H9 (cell line): ENCODE data around the gene NRCAM. TPM values are rescaled to one million over a fixed set of nuclear protein-coding genes. Genes with fewer than 3 reads are reported as not detected.
A peak's percentile ranks its signal among the peaks of the same experiment; 100 is the strongest.

ENCODE experiments used
- DNase-seq: peaks from one replicate; pipeline ENCODE4 v3.0.0-alpha.2; 2017
- H2AFZ ChIP-seq: one replicate; pipeline ENCODE4 v1.6.1; 2013; ENCODE audit warnings: mild to moderate bottlenecking, low read length, control low read depth, moderate library complexity
- H2AK5ac ChIP-seq: 2 replicates; pipeline ENCODE4 v1.6.1; 2013; ENCODE audit warnings: low read length, control low read depth, mixed read lengths; ENCODE audit not compliant: insufficient read length
- H2BK120ac ChIP-seq: one replicate; pipeline ENCODE4 v1.6.1; 2013; ENCODE audit warnings: low read depth, mild to moderate bottlenecking, low read length, control low read depth, inconsistent platforms; ENCODE audit not compliant: poor library complexity, severe bottlenecking
- H2BK12ac ChIP-seq: 2 replicates; pipeline ENCODE4 v1.6.1; 2013; ENCODE audit warnings: low read length, control low read depth, mixed read lengths, low read depth; ENCODE audit not compliant: insufficient read length
- H2BK15ac ChIP-seq: 2 replicates; pipeline ENCODE4 v1.6.1; 2013; ENCODE audit warnings: low read depth, low read length, control low read depth
- H2BK20ac ChIP-seq: one replicate; pipeline ENCODE4 v1.6.1; 2013; ENCODE audit warnings: low read depth, mild to moderate bottlenecking, low read length, control low read depth, inconsistent platforms; ENCODE audit not compliant: poor library complexity, severe bottlenecking
- H2BK5ac ChIP-seq: 2 replicates; pipeline ENCODE4 v1.6.1; 2013; ENCODE audit warnings: low read length, control low read depth, mixed read lengths; ENCODE audit not compliant: insufficient read length
- H3K14ac ChIP-seq: 2 replicates; pipeline ENCODE4 v1.6.1; 2013; ENCODE audit warnings: low read length, control low read depth; ENCODE audit not compliant: insufficient read depth
- H3K18ac ChIP-seq: 2 replicates; pipeline ENCODE4 v1.6.1; 2013; ENCODE audit warnings: low read depth, mild to moderate bottlenecking, mixed read lengths, low read length, control low read depth; ENCODE audit not compliant: insufficient read length
- H3K23ac ChIP-seq: 2 replicates; pipeline ENCODE4 v1.6.1; 2013; ENCODE audit warnings: low read length, control low read depth, mixed read lengths, low read depth; ENCODE audit not compliant: insufficient read length
- H3K23me2 ChIP-seq: 2 replicates; pipeline ENCODE4 v1.6.1; 2013; ENCODE audit warnings: low read depth, mild to moderate bottlenecking, mixed read lengths, low read length, control low read depth; ENCODE audit not compliant: insufficient read length, poor library complexity, severe bottlenecking
- H3K27ac ChIP-seq: 2 replicates; pipeline ENCODE4 v1.5.1; 2013; ENCODE audit warnings: low read length, control low read depth, mixed read lengths, low read depth; ENCODE audit not compliant: insufficient read length
- H3K27me3 ChIP-seq: 2 replicates; pipeline ENCODE4 v1.6.1; 2013; ENCODE audit warnings: low read length, control low read depth, inconsistent platforms; ENCODE audit not compliant: insufficient read depth
- H3K4ac ChIP-seq: 2 replicates; pipeline ENCODE4 v1.6.1; 2013; ENCODE audit warnings: low read depth, mild to moderate bottlenecking, control low read depth, inconsistent platforms, low read length, moderate library complexity
- H3K4me1 ChIP-seq: 2 replicates; pipeline ENCODE4 v1.6.1; 2013; ENCODE audit warnings: low read length, control low read depth, inconsistent platforms; ENCODE audit not compliant: insufficient read depth
- H3K4me2 ChIP-seq: 2 replicates; pipeline ENCODE4 v1.6.1; 2013; ENCODE audit warnings: low read length, control low read depth, mixed read lengths; ENCODE audit not compliant: insufficient read length, insufficient read depth
- H3K56ac ChIP-seq: 2 replicates; pipeline ENCODE4 v1.6.1; 2013; ENCODE audit warnings: low read depth, mild to moderate bottlenecking, mixed read lengths, low read length, control low read depth; ENCODE audit not compliant: insufficient read length
- H3K79me1 ChIP-seq: 2 replicates; pipeline ENCODE4 v1.6.1; 2013; ENCODE audit warnings: low read depth, mild to moderate bottlenecking, moderate library complexity, low read length, control low read depth, inconsistent platforms; ENCODE audit not compliant: insufficient read depth, poor library complexity, severe bottlenecking
- H3K79me2 ChIP-seq: 2 replicates; pipeline ENCODE4 v1.6.1; 2013; ENCODE audit warnings: low read length, control low read depth, inconsistent platforms; ENCODE audit not compliant: insufficient read depth
- H3K9ac ChIP-seq: 2 replicates; pipeline ENCODE4 v1.6.1; 2013; ENCODE audit warnings: low read length, control low read depth, mixed read lengths; ENCODE audit not compliant: insufficient read length; ENCODE audit errors: extremely low read depth
- H3K9me3 ChIP-seq: one replicate; pipeline ENCODE4 v1.6.1; 2013; ENCODE audit warnings: low read depth, low read length, inconsistent platforms; ENCODE audit not compliant: control insufficient read depth
- H3T11ph ChIP-seq: one replicate; pipeline ENCODE4 v1.6.1; 2013; ENCODE audit warnings: mild to moderate bottlenecking, low read length, control low read depth, inconsistent platforms
- H4K20me1 ChIP-seq: one replicate; pipeline ENCODE4 v1.6.1; 2013; ENCODE audit not compliant: control insufficient read depth, insufficient read length, insufficient read depth
- H4K5ac ChIP-seq: 2 replicates; pipeline ENCODE4 v1.6.1; 2013; ENCODE audit warnings: low read depth, mild to moderate bottlenecking, mixed read lengths, low read length, control low read depth; ENCODE audit not compliant: insufficient read length
- H4K8ac ChIP-seq: replicated peaks from 2 replicates; pipeline ENCODE4 v1.6.1; 2013; ENCODE audit warnings: low read length, control low read depth, mixed read lengths, low read depth; ENCODE audit not compliant: insufficient read length
- H4K91ac ChIP-seq: 2 replicates; pipeline ENCODE4 v1.6.1; 2013; ENCODE audit warnings: low read depth, mild to moderate bottlenecking, moderate library complexity, mixed read lengths, low read length, control low read depth; ENCODE audit not compliant: insufficient read length
- H3K27ac Mint-ChIP-seq, 3 experiments: 2 replicates in 2 of 3; 3 replicates in 1 of 3; pipeline ENCODE4 v1.8.0; 2020 to 2021; ENCODE audit warnings: mixed read lengths in 3 of 3, mild to moderate bottlenecking in 1 of 3, moderate library complexity in 1 of 3
- H3K27me3 Mint-ChIP-seq: 2 replicates; pipeline ENCODE4 v1.8.0; 2021; ENCODE audit warnings: low read depth, mild to moderate bottlenecking, moderate library complexity, mixed read lengths
- H3K36me3 Mint-ChIP-seq, 3 experiments: 2 replicates in 2 of 3; 3 replicates in 1 of 3; pipeline ENCODE4 v1.8.0; 2020 to 2021; ENCODE audit warnings: low read depth in 3 of 3, mixed read lengths in 3 of 3; ENCODE audit not compliant: insufficient read depth in 1 of 3
- H3K4me1 Mint-ChIP-seq, 2 experiments: 2 replicates each; pipeline ENCODE4 v1.8.0; 2020; ENCODE audit warnings: mixed read lengths in 2 of 2
- H3K4me3 Mint-ChIP-seq, 2 experiments: 2 replicates in 1 of 2; 3 replicates in 1 of 2; pipeline ENCODE4 v1.8.0; 2020 to 2021; ENCODE audit warnings: mild to moderate bottlenecking in 2 of 2, mixed read lengths in 2 of 2, moderate library complexity in 1 of 2
- H3K9me3 Mint-ChIP-seq, 2 experiments: 2 replicates in 1 of 2; 3 replicates in 1 of 2; pipeline ENCODE4 v1.8.0; 2020; ENCODE audit warnings: mild to moderate bottlenecking in 2 of 2, mixed read lengths in 2 of 2, moderate library complexity in 1 of 2
- total RNA-seq: library from RNA; stranded (reverse); gene quantifications from 2 replicates; pipeline ENCODE4 v1.2.1, GENCODE V29; 2021
- TF ChIP-seq, protein P1 (sequence below): fragments of 200-600 bp; sonication (generic); conservative IDR thresholded peaks from 3 replicates; pipeline ENCODE4 v1.8.0; 2021; ENCODE audit warnings: antibody characterized with exemption, mild to moderate bottlenecking

NRCAM gene
- total RNA-seq, 1 experiment from 2014 or later: 2.3 TPM

GRCh38 chr7:108122181-108122580 lies 334.1 kb downstream of the NRCAM start:
- Histone ChIP-seq H3K27me3 (no peaks in the 10 kb centered on the region), H3K14ac (no peak overlapping the region), H2BK15ac (no peak overlapping the region), H4K8ac (no peak overlapping the region), H3K4me2 (no peak overlapping the region), H3K27ac (no peak overlapping the region), H3K18ac (no peak overlapping the region), H2AK5ac (no peak overlapping the region), H2BK5ac (no peak overlapping the region), H4K20me1 (no peaks in the 10 kb centered on the region), H3K23me2 (no peaks in the 10 kb centered on the region), H3K23ac (no peak overlapping the region), H3K4me1 (no peaks in the 10 kb centered on the region), H3K79me1 (no peaks in the 10 kb centered on the region), H4K5ac (no peak overlapping the region), H2BK12ac (no peak overlapping the region), H2BK20ac (no peak overlapping the region), H2AFZ (no peak overlapping the region), H3K9me3 (no peaks in the 10 kb centered on the region), H3K9ac (no peak overlapping the region), H3K4ac (no peak overlapping the region), H3T11ph (no peak overlapping the region), H3K79me2 (no peaks in the 10 kb centered on the region), H2BK120ac (no peak overlapping the region), H4K91ac (no peak overlapping the region), H3K56ac (no peak overlapping the region)
- Mint-ChIP-seq H3K36me3 (no peaks in the 10 kb centered on the region), H3K9me3 (no peaks in the 10 kb centered on the region), H3K27me3 (no peaks in the 10 kb centered on the region; the same call in 1 of the 2 replicates), H3K27ac (0 out of 7 replicates have a peak overlapping the region, but pooled peaks of 1 of the 3 experiments have one; percentile 12), H3K4me1 (no peaks in the 10 kb centered on the region), H3K4me3 (no peak overlapping the region)
- TF ChIP-seq, protein P1, sequence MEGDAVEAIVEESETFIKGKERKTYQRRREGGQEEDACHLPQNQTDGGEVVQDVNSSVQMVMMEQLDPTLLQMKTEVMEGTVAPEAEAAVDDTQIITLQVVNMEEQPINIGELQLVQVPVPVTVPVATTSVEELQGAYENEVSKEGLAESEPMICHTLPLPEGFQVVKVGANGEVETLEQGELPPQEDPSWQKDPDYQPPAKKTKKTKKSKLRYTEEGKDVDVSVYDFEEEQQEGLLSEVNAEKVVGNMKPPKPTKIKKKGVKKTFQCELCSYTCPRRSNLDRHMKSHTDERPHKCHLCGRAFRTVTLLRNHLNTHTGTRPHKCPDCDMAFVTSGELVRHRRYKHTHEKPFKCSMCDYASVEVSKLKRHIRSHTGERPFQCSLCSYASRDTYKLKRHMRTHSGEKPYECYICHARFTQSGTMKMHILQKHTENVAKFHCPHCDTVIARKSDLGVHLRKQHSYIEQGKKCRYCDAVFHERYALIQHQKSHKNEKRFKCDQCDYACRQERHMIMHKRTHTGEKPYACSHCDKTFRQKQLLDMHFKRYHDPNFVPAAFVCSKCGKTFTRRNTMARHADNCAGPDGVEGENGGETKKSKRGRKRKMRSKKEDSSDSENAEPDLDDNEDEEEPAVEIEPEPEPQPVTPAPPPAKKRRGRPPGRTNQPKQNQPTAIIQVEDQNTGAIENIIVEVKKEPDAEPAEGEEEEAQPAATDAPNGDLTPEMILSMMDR: no peak
- DNase-seq: no peak
